GM12801 (cell line): Measurements from ENCODE around the gene SPAG9.

Experiments
- TF ChIP-seq, protein P1 (sequence below): IDR thresholded peaks from one replicate; pipeline ENCODE4 v1.5.1; 2011; ENCODE audit warnings: control low read depth; ENCODE audit not compliant: insufficient read length; ENCODE audit errors: extremely low read depth

The SPAG9 gene

DNA sequence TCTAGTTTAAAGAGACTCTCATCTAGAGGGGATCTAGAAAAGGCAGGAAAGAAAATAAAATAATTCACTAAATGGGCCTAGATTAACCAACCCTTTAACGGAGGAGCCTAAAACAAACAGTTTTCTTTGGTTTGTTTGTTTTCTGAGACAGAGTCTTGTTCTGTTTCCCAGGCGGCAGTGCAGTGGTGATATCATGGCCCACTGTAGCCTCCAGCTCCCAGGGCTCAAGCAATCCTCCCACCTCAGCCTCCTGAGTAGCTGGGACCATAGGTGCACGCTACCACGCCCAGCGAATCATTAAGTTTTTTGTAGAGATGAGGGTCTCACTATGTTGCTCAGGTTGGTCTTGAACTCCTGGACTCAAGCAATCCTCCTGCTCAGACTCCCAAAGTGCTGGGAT, 132.2 kb downstream of the SPAG9 start:
- TF ChIP-seq, protein P1, sequence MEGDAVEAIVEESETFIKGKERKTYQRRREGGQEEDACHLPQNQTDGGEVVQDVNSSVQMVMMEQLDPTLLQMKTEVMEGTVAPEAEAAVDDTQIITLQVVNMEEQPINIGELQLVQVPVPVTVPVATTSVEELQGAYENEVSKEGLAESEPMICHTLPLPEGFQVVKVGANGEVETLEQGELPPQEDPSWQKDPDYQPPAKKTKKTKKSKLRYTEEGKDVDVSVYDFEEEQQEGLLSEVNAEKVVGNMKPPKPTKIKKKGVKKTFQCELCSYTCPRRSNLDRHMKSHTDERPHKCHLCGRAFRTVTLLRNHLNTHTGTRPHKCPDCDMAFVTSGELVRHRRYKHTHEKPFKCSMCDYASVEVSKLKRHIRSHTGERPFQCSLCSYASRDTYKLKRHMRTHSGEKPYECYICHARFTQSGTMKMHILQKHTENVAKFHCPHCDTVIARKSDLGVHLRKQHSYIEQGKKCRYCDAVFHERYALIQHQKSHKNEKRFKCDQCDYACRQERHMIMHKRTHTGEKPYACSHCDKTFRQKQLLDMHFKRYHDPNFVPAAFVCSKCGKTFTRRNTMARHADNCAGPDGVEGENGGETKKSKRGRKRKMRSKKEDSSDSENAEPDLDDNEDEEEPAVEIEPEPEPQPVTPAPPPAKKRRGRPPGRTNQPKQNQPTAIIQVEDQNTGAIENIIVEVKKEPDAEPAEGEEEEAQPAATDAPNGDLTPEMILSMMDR, result no peak

DNA sequence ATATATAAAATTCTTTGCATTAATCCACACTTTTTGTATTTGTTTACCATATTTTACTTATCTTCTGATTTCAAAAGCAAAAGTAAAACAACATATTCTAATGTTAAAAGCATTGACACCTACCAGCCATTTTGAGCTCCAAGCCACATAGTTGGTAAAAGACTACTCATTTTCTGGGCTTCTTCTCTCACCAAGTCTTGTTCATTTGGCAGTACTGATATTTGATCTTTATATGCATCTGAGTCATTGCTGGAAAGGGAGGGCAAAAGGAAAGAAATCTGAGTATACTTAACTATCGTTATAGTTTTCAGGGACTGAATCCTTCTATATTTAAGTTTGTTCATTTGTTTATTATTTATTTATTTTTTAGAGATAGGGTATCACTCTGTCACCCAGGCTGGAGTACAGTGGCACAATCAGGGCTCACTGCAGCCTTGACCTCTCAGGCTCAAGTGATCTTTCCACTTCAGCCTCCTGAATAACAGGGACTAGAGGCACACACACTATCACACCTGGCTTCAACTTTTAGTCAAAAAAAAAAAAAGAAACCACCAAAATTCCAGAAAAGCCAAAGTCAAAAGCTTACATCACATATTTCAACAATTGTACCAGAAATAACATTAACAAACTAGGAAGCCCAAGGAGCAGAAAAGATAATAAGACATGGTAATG, 133.5 kb downstream of the SPAG9 start:
- TF ChIP-seq, protein P1, result no peak

DNA sequence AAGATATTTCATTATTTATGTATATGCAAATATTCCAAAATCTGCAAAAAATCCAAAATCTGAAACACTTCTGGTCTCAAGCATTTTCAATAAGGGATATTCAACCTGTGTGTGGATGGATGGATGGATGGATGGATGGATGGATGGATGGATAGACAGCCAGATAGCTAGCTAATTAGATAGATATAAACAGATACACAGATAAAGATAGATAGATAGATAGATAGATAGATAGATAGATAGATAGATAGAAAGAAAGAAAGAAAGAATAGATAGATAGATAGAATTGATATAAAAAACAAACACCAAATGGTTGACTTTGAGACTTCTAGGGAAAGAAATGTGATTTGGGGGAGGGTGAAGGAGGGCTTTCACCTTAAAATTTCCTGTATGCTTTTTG, 139.4 kb downstream of the SPAG9 start:
- TF ChIP-seq, protein P1, result no peak

DNA sequence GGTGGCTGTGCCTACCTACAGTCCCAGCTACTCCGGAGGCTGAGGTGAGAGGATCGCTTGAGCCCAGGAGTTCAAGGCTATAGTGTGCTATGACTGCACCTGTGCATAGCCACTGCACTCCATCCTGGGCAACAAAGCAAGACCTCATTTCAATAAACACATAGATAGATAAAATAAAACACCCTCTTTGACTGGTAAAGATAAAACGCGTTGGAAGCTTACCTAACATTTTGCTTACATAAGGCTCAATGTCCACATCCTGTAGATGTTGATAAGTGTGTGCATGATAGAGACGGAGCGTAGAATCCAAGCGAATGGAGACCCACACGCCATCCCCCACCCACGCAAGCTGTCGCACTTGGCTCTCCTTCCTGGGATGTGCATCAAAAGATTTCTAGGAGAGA, 141.1 kb downstream of the SPAG9 start:
- TF ChIP-seq, protein P1, result no peak

DNA sequence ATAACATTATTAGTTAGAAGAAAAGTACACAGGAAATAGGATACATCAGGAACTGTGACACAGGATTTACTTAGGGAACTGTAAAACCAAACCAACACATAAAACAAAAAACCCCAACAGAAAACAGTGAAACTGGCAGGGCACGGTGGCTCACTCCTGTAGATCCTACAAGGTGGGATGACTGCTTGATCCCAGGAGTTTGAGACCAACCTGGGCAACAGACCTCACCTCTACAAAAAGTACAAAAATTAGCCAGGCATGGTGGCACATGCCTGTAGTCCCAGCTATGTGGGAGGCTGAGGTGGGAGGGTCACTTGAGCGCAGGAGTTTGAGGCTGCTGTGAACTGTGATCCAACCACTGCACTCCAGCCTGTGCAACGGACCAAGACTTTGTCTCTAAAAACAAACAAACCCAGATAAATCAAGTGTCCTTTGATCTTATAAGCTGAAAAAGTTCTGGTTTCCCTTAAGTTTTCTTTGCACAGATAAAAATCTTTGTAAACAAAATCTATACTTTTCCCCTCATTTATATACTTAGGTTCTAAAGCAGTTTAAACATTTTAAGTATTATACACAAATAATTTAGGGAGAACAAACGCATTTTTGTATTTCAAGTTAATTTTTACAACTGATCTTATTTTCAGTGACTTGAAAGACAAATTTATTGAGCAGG, 143.0 kb downstream of the SPAG9 start:
- TF ChIP-seq, protein P1, result no peak

DNA sequence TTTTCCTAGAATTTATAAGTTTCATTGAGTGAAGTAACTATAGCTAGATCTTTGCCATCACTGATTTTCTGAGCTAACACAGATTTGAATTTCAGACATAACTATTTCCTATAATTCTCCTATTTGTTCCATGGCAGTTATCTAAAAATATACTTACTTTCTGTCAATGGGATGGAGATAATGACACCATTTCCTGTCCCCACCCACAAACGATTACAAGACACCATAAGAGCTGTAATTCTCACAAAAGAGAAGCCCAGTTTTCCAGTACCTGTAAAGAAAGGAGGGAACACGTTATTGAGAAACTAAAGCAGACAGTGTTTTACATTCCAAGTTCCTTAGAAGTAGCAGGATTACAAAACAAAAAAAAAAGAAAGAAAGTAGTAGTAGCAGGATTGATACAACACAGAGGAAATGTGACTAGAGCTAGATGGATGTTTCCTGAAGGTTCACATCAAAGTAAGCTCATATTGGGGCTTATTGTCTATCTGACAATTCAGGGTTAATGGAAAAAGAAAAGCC, 143.7 kb downstream of the SPAG9 start:
- TF ChIP-seq, protein P1, result no peak

DNA sequence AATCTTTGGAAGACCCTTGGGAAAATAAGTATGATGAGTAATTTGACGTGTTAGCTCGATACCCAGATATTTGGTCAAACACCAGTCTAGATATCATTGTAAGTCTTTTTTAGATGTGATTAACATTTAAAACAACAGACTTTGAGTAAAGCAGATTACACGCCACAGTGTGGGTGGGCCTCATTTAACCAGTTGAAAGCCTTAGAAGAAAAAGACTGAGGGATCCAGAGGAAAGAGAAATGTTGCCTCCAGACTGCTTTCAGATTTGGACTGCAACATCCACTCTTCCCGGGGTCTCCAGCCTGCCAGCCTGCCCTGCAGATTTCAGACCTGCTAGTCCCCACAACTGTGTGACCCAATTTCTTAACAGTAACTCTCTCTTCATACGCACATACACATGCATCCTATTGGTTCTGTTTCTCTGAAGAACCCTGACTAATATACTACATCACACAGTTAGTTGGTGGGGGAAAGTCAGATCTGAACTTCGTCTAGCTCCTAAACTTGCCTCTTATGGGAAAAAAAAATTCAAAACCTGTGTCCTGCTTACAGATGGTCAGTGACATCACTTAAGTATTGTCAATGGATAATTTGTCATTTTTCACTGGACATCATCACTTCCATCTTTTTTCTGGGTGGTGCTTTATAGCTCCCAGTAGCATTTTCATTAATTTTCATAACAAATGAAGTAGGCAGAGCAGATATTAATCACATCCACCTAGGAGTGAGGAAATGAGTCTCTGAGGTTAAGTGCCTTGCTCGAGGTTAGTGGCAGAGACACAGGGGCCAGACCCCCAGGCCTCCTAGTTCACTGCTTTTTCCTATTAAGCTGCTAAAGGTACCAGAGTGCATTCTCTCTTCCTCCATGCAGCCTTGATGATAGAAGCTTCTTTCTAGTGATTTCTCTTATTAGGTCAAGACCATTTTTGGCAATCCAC, 146.8 kb downstream of the SPAG9 start:
- TF ChIP-seq, protein P1, result no peak
